GM12878 (cell line): Measurements from ENCODE around the gene CYP2J2. TPM values are rescaled to one million over a fixed set of nuclear protein-coding genes. Genes with fewer than 3 reads are reported as not detected.

Experiments used
- ATAC-seq: fragments of 200-7000 bp; cut with Tn5 transposase; 3 replicates; pipeline ENCODE4 v1.9.1; 2020; ENCODE audit warnings: mild to moderate bottlenecking, moderate library complexity
- BruUV-seq: library from RNA; stranded (reverse); fragments of 400-500 nt; replicated peaks from 2 replicates; lab custom pipeline; 2021; lab: Mats Ljungman, UMichigan
- CTCF ChIA-PET: fragments of 300-600 bp; sonication (Branson Sonifier 250); formaldehyde crosslinking; extraction: SDS; loops from one replicate; lab custom pipeline; 2021; ENCODE audit warnings: inconsistent platforms; lab: Yijun Ruan, JAX
- POLR2A ChIA-PET: fragments of 350-600 bp; formaldehyde crosslinking; extraction: SDS; loops from one replicate; lab custom pipeline; 2021; ENCODE audit warnings: inconsistent platforms; lab: Charles Lee
- RAD21 ChIA-PET: fragments of 300-600 bp; sonication (Branson Sonifier 250); formaldehyde crosslinking; loops from one replicate; lab custom pipeline; 2023; ENCODE audit warnings: antibody characterized with exemption; ENCODE audit not compliant: unreplicated experiment; lab: Charles Lee
- SMC1A ChIA-PET: fragments of 300-600 bp; sonication (Branson Sonifier 250); formaldehyde crosslinking; loops from one replicate; lab custom pipeline; 2023; ENCODE audit not compliant: unreplicated experiment, uncharacterized antibody; lab: Charles Lee
- DNase-seq: peaks from one replicate; pipeline ENCODE4 v3.0.0-alpha.2; 2011; ENCODE audit warnings: low read depth, low spot score
- FAIRE-seq: peaks from 3 replicates; lab custom pipeline; 2011; peaks lifted over from hg19 to GRCh38; lab: Jason Lieb, UNC
- H2AFZ ChIP-seq: 2 replicates; pipeline ENCODE4 v1.6.0; 2011; ENCODE audit warnings: low read depth, low read length, control low read depth; ENCODE audit not compliant: control insufficient read depth
- H3K27ac ChIP-seq: 2 replicates; pipeline ENCODE4 v1.5.1; 2011; ENCODE audit warnings: control low read depth; ENCODE audit not compliant: control insufficient read depth, insufficient read depth
- H3K27me3 ChIP-seq, 2 experiments: replicated peaks in 1 of 2; 2 replicates each; pipeline versions ENCODE4 v1.6.0 to v1.6.1; 2011; ENCODE audit warnings: low read length in 1 of 2; ENCODE audit not compliant: control insufficient read depth in 2 of 2, insufficient read depth in 2 of 2
- H3K36me3 ChIP-seq, 2 experiments: 2 replicates each; pipeline ENCODE4 v1.5.1; 2011; ENCODE audit warnings: low read length in 1 of 2; ENCODE audit not compliant: control insufficient read depth in 2 of 2, insufficient read depth in 2 of 2
- H3K4me1 ChIP-seq: 2 replicates; pipeline ENCODE4 v1.6.1; 2011; ENCODE audit warnings: mild to moderate bottlenecking, low read length, moderate library complexity, mixed read lengths; ENCODE audit not compliant: control insufficient read depth, insufficient read depth
- H3K4me2 ChIP-seq: 2 replicates; pipeline ENCODE4 v1.6.0; 2011; ENCODE audit warnings: control low read depth; ENCODE audit not compliant: control insufficient read depth, insufficient read depth
- H3K4me3 ChIP-seq: fragments of 200-600 bp; sonication (generic); 2 replicates; pipeline ENCODE4 v1.5.1; 2016
- H3K79me2 ChIP-seq: 2 replicates; pipeline ENCODE4 v1.6.0; 2011; ENCODE audit warnings: low read length; ENCODE audit not compliant: control insufficient read depth, insufficient read depth
- H3K9ac ChIP-seq: 2 replicates; pipeline ENCODE4 v1.8.0; 2011; ENCODE audit warnings: low read length, control low read depth, mixed read lengths; ENCODE audit not compliant: control insufficient read depth, insufficient read depth
- H3K9me3 ChIP-seq: replicated peaks from 3 replicates; pipeline ENCODE4 v1.5.1; 2011; ENCODE audit warnings: mild to moderate bottlenecking, low read length; ENCODE audit not compliant: control insufficient read depth, insufficient read depth
- H4K20me1 ChIP-seq: 2 replicates; pipeline ENCODE4 v1.6.0; 2011; ENCODE audit not compliant: control insufficient read depth, insufficient read depth
- EZH2 ChIP-seq: IDR thresholded peaks from 2 replicates; pipeline ENCODE4 v1.6.1; 2012; ENCODE audit warnings: low read depth, mild to moderate bottlenecking, control low read depth, inconsistent platforms, low read length, borderline replicate concordance; ENCODE audit not compliant: control insufficient read depth
- JUNB ChIP-seq: IDR thresholded peaks from 2 replicates; pipeline ENCODE4 v1.6.1; 2016; ENCODE audit warnings: antibody characterized with exemption, mild to moderate bottlenecking
- MEF2B ChIP-seq: fragments of 450-650 bp; IDR thresholded peaks from 2 replicates; pipeline ENCODE4 v1.6.1; 2018; ENCODE audit warnings: mild to moderate bottlenecking, moderate library complexity; ENCODE audit not compliant: partially characterized antibody, poor library complexity, severe bottlenecking
- NR2C1 ChIP-seq: fragments of 450-650 bp; IDR thresholded peaks from 2 replicates; pipeline ENCODE4 v1.6.1; 2017; ENCODE audit warnings: antibody characterized with exemption, mild to moderate bottlenecking, moderate library complexity
- POLR2AphosphoS2 ChIP-seq: IDR thresholded peaks from 2 replicates; pipeline ENCODE4 v1.6.1; 2011; ENCODE audit warnings: low read depth, mild to moderate bottlenecking, low read length, improper control_type of control experiment, moderate library complexity
- SREBF1 ChIP-seq: IDR thresholded peaks from 2 replicates; pipeline ENCODE4 v1.6.1; 2012; ENCODE audit warnings: mild to moderate bottlenecking, low read length
- SUPT20H ChIP-seq: IDR thresholded peaks from 2 replicates; pipeline ENCODE4 v1.6.1; 2011; ENCODE audit warnings: low read depth, mild to moderate bottlenecking, low read length, moderate library complexity, borderline replicate concordance; ENCODE audit not compliant: control insufficient read depth
- YY1 ChIP-seq: IDR thresholded peaks from 2 replicates; pipeline ENCODE4 v1.6.1; 2011; ENCODE audit warnings: low read depth, mild to moderate bottlenecking, low read length
- ZBTB4 ChIP-seq: fragments of 450-650 bp; formaldehyde crosslinking; IDR thresholded peaks from 2 replicates; pipeline ENCODE4 v1.4.0; 2022; ENCODE audit warnings: mild to moderate bottlenecking, moderate library complexity
- ZNF592 ChIP-seq: fragments of 450-650 bp; IDR thresholded peaks from 2 replicates; pipeline ENCODE4 v1.6.1; 2017; ENCODE audit warnings: mild to moderate bottlenecking, moderate library complexity
- WGBS: methylation state at CpG from one replicate; pipeline ENCODE4 v1.1.6; 2016; ENCODE audit warnings: low lambda C conversion rate; ENCODE audit not compliant: insufficient replicate concordance, insufficient coverage; ENCODE audit errors: missing lambda C conversion rate; 5-methylcytosine and 5-hydroxymethylcytosine counted together
- in situ Hi-C: fragments of 300-500 bp; cut with MboI; formaldehyde crosslinking; loops from 9 replicates; pipeline ENCODE4 v1.14.3; 2018; ENCODE audit warnings: mixed read lengths
- intact Hi-C: fragments of 100-400 bp; cut with micrococcal nuclease; formaldehyde crosslinking; loops from one replicate; pipeline ENCODE4 v1.14.2; 2022; ENCODE audit not compliant: unreplicated experiment
- polyA plus RNA-seq, 11 experiments: library from polyadenylated mRNA; depleted of rRNA in 4 of 11; unstranded in 6 of 11; stranded (reverse) in 5 of 11; fragments of >200 nt; fragmentation: Nextera tagmentation in 4 of 11; fragmentation: Illumina TruSeq in 1 of 11; extraction: Ambion mirVana in 4 of 11; extraction: Trizol in 1 of 11; gene quantifications; 1 replicate in 1 of 11; 2 replicates in 10 of 11; pipeline versions ENCODE4 v1.2.1 to v1.2.3, GENCODE V29; 2011 to 2016; ENCODE audit warnings: inconsistent platforms in 2 of 11, missing spikeins in 2 of 11, low read depth in 1 of 11
- total RNA-seq, 4 experiments: library from RNA; depleted of rRNA in 3 of 4; stranded (reverse); fragments of >200 nt in 3 of 4; fragmentation: Illumina TruSeq in 1 of 4; extraction: Trizol in 1 of 4; gene quantifications; 2 replicates each; pipeline versions ENCODE4 v1.2.1 to v1.2.3, GENCODE V29; 2013 to 2021
- TF ChIP-seq, protein P1 (sequence below): fragments of 450-650 bp; IDR thresholded peaks from 2 replicates; pipeline ENCODE4 v1.6.1; 2017; ENCODE audit warnings: low read depth, mild to moderate bottlenecking, moderate library complexity

Gene CYP2J2
- total and polyA plus RNA-seq, 10 of the 15 experiments (the other 5 are each of a cell fraction or from before 2014, with no cell fraction given): 0.06 to 0.34 (median 0.10) TPM; not detected in 3

DNA sequence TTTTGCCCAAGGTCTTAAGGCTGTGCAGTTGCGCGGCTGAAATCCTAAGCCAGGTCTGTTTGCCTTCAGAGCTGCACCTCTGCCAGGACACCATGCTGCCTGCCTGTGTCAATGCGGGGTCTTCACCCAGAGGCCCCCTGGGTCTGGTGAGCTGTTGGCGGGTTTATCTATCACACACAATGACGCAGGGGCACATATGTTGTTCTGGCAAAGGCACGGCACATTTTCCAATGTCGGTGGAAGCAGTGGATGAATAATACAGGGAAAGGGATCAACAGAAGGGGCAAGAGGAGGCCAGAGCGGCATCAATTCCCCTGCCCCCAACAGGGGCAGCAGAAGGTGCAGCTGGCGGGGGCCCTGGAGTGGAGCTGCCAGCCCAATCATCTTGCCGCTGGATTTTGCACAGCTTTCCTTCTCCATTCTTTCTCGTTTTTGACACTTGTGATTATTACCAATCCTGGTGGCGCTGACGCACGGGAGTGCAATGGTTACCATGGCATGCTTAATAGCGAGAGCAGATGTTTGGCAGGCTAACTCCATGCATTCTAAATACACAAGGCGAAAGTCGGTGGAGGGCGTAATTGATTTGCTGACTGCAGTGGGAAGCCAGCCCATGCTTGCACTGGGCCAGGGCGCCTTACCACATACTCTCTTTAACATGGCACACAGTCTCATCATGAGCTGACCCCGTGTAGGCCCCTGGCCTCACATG, 45.8 kb upstream of the CYP2J2 start:
- no peak for FAIRE-seq
- no peak for ATAC-seq
- WGBS: 49% methylated on average over 20 of the region's 20 CpGs
- no peak overlapping the region for H3K9ac ChIP-seq
- H3K36me3 ChIP-seq: no peaks in the 10 kb centered on the region
- H3K9me3 ChIP-seq: no peaks in the 10 kb centered on the region
- in situ Hi-C loops (no loop called here), intact Hi-C loops (loop anchor here (5.0 to 10.0 kb wide), 4 partner anchors 182 to 1615 kb away; no protein-coding TSS in a partner anchor)
- RAD21 ChIA-PET: no interaction called here
- no peaks in the 10 kb centered on the region for H4K20me1 ChIP-seq
- SMC1A ChIA-PET: interaction anchor here (1.4 kb wide), 1 partner anchor 32 kb away, joined by 3 read pairs; no protein-coding TSS in a partner anchor
- no peaks in the 10 kb centered on the region for H3K79me2 ChIP-seq
- CTCF ChIA-PET: interaction anchor here (0.6 to 4.0 kb wide), 9 partner anchors 9 to 1616 kb away, joined by 3 to 37 read pairs (median 4); no protein-coding TSS in a partner anchor
- no peak overlapping the region for H3K27ac ChIP-seq
- H3K4me2 ChIP-seq: no peak overlapping the region
- no TSS peak for BruUV-seq
- no peak overlapping the region for H2AFZ ChIP-seq
- POLR2A ChIA-PET: no interaction called here
- no peak overlapping the region for H3K4me3 ChIP-seq
- no peaks in the 10 kb centered on the region for H3K27me3 ChIP-seq
- no peak for DNase-seq
- no peaks in the 10 kb centered on the region for H3K4me1 ChIP-seq
- TF ChIP-seq YY1 (no peak), ZBTB4 (CRISPR knock-in tag) (no peak), SREBF1 (no peak), SUPT20H (no peak), MEF2B (no peak), JUNB (no peak), NR2C1 (no peak), ZNF592 (no peak), POLR2AphosphoS2 (no peak), EZH2 (no peak)
- TF ChIP-seq, protein P1, sequence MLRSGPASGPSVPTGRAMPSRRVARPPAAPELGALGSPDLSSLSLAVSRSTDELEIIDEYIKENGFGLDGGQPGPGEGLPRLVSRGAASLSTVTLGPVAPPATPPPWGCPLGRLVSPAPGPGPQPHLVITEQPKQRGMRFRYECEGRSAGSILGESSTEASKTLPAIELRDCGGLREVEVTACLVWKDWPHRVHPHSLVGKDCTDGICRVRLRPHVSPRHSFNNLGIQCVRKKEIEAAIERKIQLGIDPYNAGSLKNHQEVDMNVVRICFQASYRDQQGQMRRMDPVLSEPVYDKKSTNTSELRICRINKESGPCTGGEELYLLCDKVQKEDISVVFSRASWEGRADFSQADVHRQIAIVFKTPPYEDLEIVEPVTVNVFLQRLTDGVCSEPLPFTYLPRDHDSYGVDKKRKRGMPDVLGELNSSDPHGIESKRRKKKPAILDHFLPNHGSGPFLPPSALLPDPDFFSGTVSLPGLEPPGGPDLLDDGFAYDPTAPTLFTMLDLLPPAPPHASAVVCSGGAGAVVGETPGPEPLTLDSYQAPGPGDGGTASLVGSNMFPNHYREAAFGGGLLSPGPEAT: no peak
